H9 (cell line): ENCODE data around the gene RND3. TPM values are rescaled to one million over a fixed set of nuclear protein-coding genes. Genes with fewer than 3 reads are reported as not detected.

Source experiments
- DNase-seq: peaks from one replicate; pipeline ENCODE4 v3.0.0-alpha.2; 2017
- H2AFZ ChIP-seq: one replicate; pipeline ENCODE4 v1.6.1; 2013; ENCODE audit warnings: mild to moderate bottlenecking, low read length, control low read depth, moderate library complexity
- H2AK5ac ChIP-seq: 2 replicates; pipeline ENCODE4 v1.6.1; 2013; ENCODE audit warnings: low read length, control low read depth, mixed read lengths; ENCODE audit not compliant: insufficient read length
- H2BK120ac ChIP-seq: one replicate; pipeline ENCODE4 v1.6.1; 2013; ENCODE audit warnings: low read depth, mild to moderate bottlenecking, low read length, control low read depth, inconsistent platforms; ENCODE audit not compliant: poor library complexity, severe bottlenecking
- H2BK12ac ChIP-seq: 2 replicates; pipeline ENCODE4 v1.6.1; 2013; ENCODE audit warnings: low read length, control low read depth, mixed read lengths, low read depth; ENCODE audit not compliant: insufficient read length
- H2BK15ac ChIP-seq: 2 replicates; pipeline ENCODE4 v1.6.1; 2013; ENCODE audit warnings: low read depth, low read length, control low read depth
- H2BK20ac ChIP-seq: one replicate; pipeline ENCODE4 v1.6.1; 2013; ENCODE audit warnings: low read depth, mild to moderate bottlenecking, low read length, control low read depth, inconsistent platforms; ENCODE audit not compliant: poor library complexity, severe bottlenecking
- H2BK5ac ChIP-seq: 2 replicates; pipeline ENCODE4 v1.6.1; 2013; ENCODE audit warnings: low read length, control low read depth, mixed read lengths; ENCODE audit not compliant: insufficient read length
- H3K14ac ChIP-seq: 2 replicates; pipeline ENCODE4 v1.6.1; 2013; ENCODE audit warnings: low read length, control low read depth; ENCODE audit not compliant: insufficient read depth
- H3K18ac ChIP-seq: 2 replicates; pipeline ENCODE4 v1.6.1; 2013; ENCODE audit warnings: low read depth, mild to moderate bottlenecking, mixed read lengths, low read length, control low read depth; ENCODE audit not compliant: insufficient read length
- H3K23ac ChIP-seq: 2 replicates; pipeline ENCODE4 v1.6.1; 2013; ENCODE audit warnings: low read length, control low read depth, mixed read lengths, low read depth; ENCODE audit not compliant: insufficient read length
- H3K23me2 ChIP-seq: 2 replicates; pipeline ENCODE4 v1.6.1; 2013; ENCODE audit warnings: low read depth, mild to moderate bottlenecking, mixed read lengths, low read length, control low read depth; ENCODE audit not compliant: insufficient read length, poor library complexity, severe bottlenecking
- H3K27ac ChIP-seq: 2 replicates; pipeline ENCODE4 v1.5.1; 2013; ENCODE audit warnings: low read length, control low read depth, mixed read lengths, low read depth; ENCODE audit not compliant: insufficient read length
- H3K27me3 ChIP-seq: 2 replicates; pipeline ENCODE4 v1.6.1; 2013; ENCODE audit warnings: low read length, control low read depth, inconsistent platforms; ENCODE audit not compliant: insufficient read depth
- H3K4ac ChIP-seq: 2 replicates; pipeline ENCODE4 v1.6.1; 2013; ENCODE audit warnings: low read depth, mild to moderate bottlenecking, control low read depth, inconsistent platforms, low read length, moderate library complexity
- H3K4me1 ChIP-seq: 2 replicates; pipeline ENCODE4 v1.6.1; 2013; ENCODE audit warnings: low read length, control low read depth, inconsistent platforms; ENCODE audit not compliant: insufficient read depth
- H3K4me2 ChIP-seq: 2 replicates; pipeline ENCODE4 v1.6.1; 2013; ENCODE audit warnings: low read length, control low read depth, mixed read lengths; ENCODE audit not compliant: insufficient read length, insufficient read depth
- H3K56ac ChIP-seq: 2 replicates; pipeline ENCODE4 v1.6.1; 2013; ENCODE audit warnings: low read depth, mild to moderate bottlenecking, mixed read lengths, low read length, control low read depth; ENCODE audit not compliant: insufficient read length
- H3K79me1 ChIP-seq: 2 replicates; pipeline ENCODE4 v1.6.1; 2013; ENCODE audit warnings: low read depth, mild to moderate bottlenecking, moderate library complexity, low read length, control low read depth, inconsistent platforms; ENCODE audit not compliant: insufficient read depth, poor library complexity, severe bottlenecking
- H3K79me2 ChIP-seq: 2 replicates; pipeline ENCODE4 v1.6.1; 2013; ENCODE audit warnings: low read length, control low read depth, inconsistent platforms; ENCODE audit not compliant: insufficient read depth
- H3K9ac ChIP-seq: 2 replicates; pipeline ENCODE4 v1.6.1; 2013; ENCODE audit warnings: low read length, control low read depth, mixed read lengths; ENCODE audit not compliant: insufficient read length; ENCODE audit errors: extremely low read depth
- H3K9me3 ChIP-seq: one replicate; pipeline ENCODE4 v1.6.1; 2013; ENCODE audit warnings: low read depth, low read length, inconsistent platforms; ENCODE audit not compliant: control insufficient read depth
- H3T11ph ChIP-seq: one replicate; pipeline ENCODE4 v1.6.1; 2013; ENCODE audit warnings: mild to moderate bottlenecking, low read length, control low read depth, inconsistent platforms
- H4K20me1 ChIP-seq: one replicate; pipeline ENCODE4 v1.6.1; 2013; ENCODE audit not compliant: control insufficient read depth, insufficient read length, insufficient read depth
- H4K5ac ChIP-seq: 2 replicates; pipeline ENCODE4 v1.6.1; 2013; ENCODE audit warnings: low read depth, mild to moderate bottlenecking, mixed read lengths, low read length, control low read depth; ENCODE audit not compliant: insufficient read length
- H4K8ac ChIP-seq: replicated peaks from 2 replicates; pipeline ENCODE4 v1.6.1; 2013; ENCODE audit warnings: low read length, control low read depth, mixed read lengths, low read depth; ENCODE audit not compliant: insufficient read length
- H4K91ac ChIP-seq: 2 replicates; pipeline ENCODE4 v1.6.1; 2013; ENCODE audit warnings: low read depth, mild to moderate bottlenecking, moderate library complexity, mixed read lengths, low read length, control low read depth; ENCODE audit not compliant: insufficient read length
- H3K27ac Mint-ChIP-seq, 3 experiments: 2 replicates in 2 of 3; 3 replicates in 1 of 3; pipeline ENCODE4 v1.8.0; 2020 to 2021; ENCODE audit warnings: mixed read lengths in 3 of 3, mild to moderate bottlenecking in 1 of 3, moderate library complexity in 1 of 3
- H3K27me3 Mint-ChIP-seq: 2 replicates; pipeline ENCODE4 v1.8.0; 2021; ENCODE audit warnings: low read depth, mild to moderate bottlenecking, moderate library complexity, mixed read lengths
- H3K36me3 Mint-ChIP-seq, 3 experiments: 2 replicates in 2 of 3; 3 replicates in 1 of 3; pipeline ENCODE4 v1.8.0; 2020 to 2021; ENCODE audit warnings: low read depth in 3 of 3, mixed read lengths in 3 of 3; ENCODE audit not compliant: insufficient read depth in 1 of 3
- H3K4me1 Mint-ChIP-seq, 2 experiments: 2 replicates each; pipeline ENCODE4 v1.8.0; 2020; ENCODE audit warnings: mixed read lengths in 2 of 2
- H3K4me3 Mint-ChIP-seq, 2 experiments: 2 replicates in 1 of 2; 3 replicates in 1 of 2; pipeline ENCODE4 v1.8.0; 2020 to 2021; ENCODE audit warnings: mild to moderate bottlenecking in 2 of 2, mixed read lengths in 2 of 2, moderate library complexity in 1 of 2
- H3K9me3 Mint-ChIP-seq, 2 experiments: 2 replicates in 1 of 2; 3 replicates in 1 of 2; pipeline ENCODE4 v1.8.0; 2020; ENCODE audit warnings: mild to moderate bottlenecking in 2 of 2, mixed read lengths in 2 of 2, moderate library complexity in 1 of 2
- CTCF ChIP-seq: fragments of 200-600 bp; sonication (generic); conservative IDR thresholded peaks from 3 replicates; pipeline ENCODE4 v1.8.0; 2021; ENCODE audit warnings: antibody characterized with exemption, mild to moderate bottlenecking
- WGBS: extraction: QIAGEN DNeasy Blood & Tissue Kit; methylation state at CpG from one replicate; pipeline ENCODE4 v1.1.7; 2013; ENCODE audit warnings: missing lambda C conversion rate, low lambda C conversion rate, mixed read lengths; ENCODE audit not compliant: insufficient read length; ENCODE audit errors: extremely low coverage; 5-methylcytosine and 5-hydroxymethylcytosine counted together
- total RNA-seq: library from RNA; stranded (reverse); gene quantifications from 2 replicates; pipeline ENCODE4 v1.2.1, GENCODE V29; 2021

RND3 gene
- total RNA-seq, 1 experiment from 2014 or later: 62.6 TPM

- peaks cover 9% of the 10 kb centered on the region for H3K4me1 ChIP-seq
- no peak overlapping the region for H4K91ac ChIP-seq
- peaks cover 0 to 3% of the 10 kb centered on the region in 2 experiments; a peak in 4 of 5 replicates for H3K9me3 Mint-ChIP-seq
- no CpG with 5 or more reads among the region's 5 CpGs for WGBS
- no peaks in the 10 kb centered on the region for H3K23me2 ChIP-seq
- H2BK20ac ChIP-seq: no peak overlapping the region
- no peak overlapping the region for H3K18ac ChIP-seq
- H4K20me1 ChIP-seq: no peaks in the 10 kb centered on the region
- H3K79me2 ChIP-seq: no peaks in the 10 kb centered on the region
- TF ChIP-seq CTCF: no peak
- no peak overlapping the region for H3K27ac ChIP-seq
- H3K9ac ChIP-seq: no peak overlapping the region
- H3K56ac ChIP-seq: no peak overlapping the region
- H3K9me3 ChIP-seq: no peaks in the 10 kb centered on the region
- no peak overlapping the region for H2AK5ac ChIP-seq
- H3K27me3 ChIP-seq: no peaks in the 10 kb centered on the region
- no peak overlapping the region for H3T11ph ChIP-seq
- H3K23ac ChIP-seq: no peak overlapping the region
- no peak overlapping the region for H2BK15ac ChIP-seq
- no peak overlapping the region for H3K4me3 Mint-ChIP-seq
- peaks cover 18 to 23% of the 10 kb centered on the region in 2 experiments for H3K4me1 Mint-ChIP-seq
- no peaks in the 10 kb centered on the region for H3K27me3 Mint-ChIP-seq
- no peaks in the 10 kb centered on the region for H3K79me1 ChIP-seq
- no peak for DNase-seq
- no peak overlapping the region for H4K8ac ChIP-seq
- peak overlapping the region; percentile 66 to 87 (median 74); a peak in 6 of 7 replicates for H3K27ac Mint-ChIP-seq
- no peak overlapping the region for H4K5ac ChIP-seq
- H2BK5ac ChIP-seq: no peak overlapping the region
- peaks cover 5 to 8% (median 6%) of the 10 kb centered on the region in 3 experiments; a peak in 4 of 7 replicates for H3K36me3 Mint-ChIP-seq
- no peak overlapping the region for H2BK12ac ChIP-seq
- no peak overlapping the region for H2AFZ ChIP-seq
- H3K4ac ChIP-seq: no peak overlapping the region
- H3K4me2 ChIP-seq: no peak overlapping the region
- no peak overlapping the region for H2BK120ac ChIP-seq
- H3K14ac ChIP-seq: no peak overlapping the region
Observed at GRCh38 chr2:150528861-150529801, 41.7 kb upstream of the RND3 start.
